Measurements from ENCODE around the gene FOCAD.

GRCh38 chr9:20854444-20854843 is 170.4 kb downstream of the FOCAD start:
- TF ChIP-seq CTCF (IDR thresholded peaks at IDR 0.05; ENCODE audit: low read depth, low read length, poor library complexity, severe bottlenecking), result no peak
- no peak for TF ChIP-seq EZH2phosphoT487 (IDR thresholded peaks at IDR 0.05; ENCODE audit: borderline replicate concordance, low read length)

Measured in DOHH2 (cell line).